AG04450 (cell line): Measurements from ENCODE around the gene SUOX. TPM values are rescaled to one million over a fixed set of nuclear protein-coding genes. Genes with fewer than 3 reads are reported as not detected.

Experiments used
- CTCF ChIA-PET: fragments of 300-600, 350-600 bp; formaldehyde crosslinking; extraction: SDS; loops from one replicate; lab custom pipeline; 2022; ENCODE audit warnings: antibody characterized with exemption, inconsistent platforms; lab: Charles Lee
- POLR2A ChIA-PET: fragments of 350-600 bp; formaldehyde crosslinking; extraction: SDS; loops from one replicate; lab custom pipeline; 2021; ENCODE audit warnings: antibody characterized with exemption, inconsistent platforms; lab: Yijun Ruan, JAX
- DNase-seq: peaks from one replicate; pipeline ENCODE4 v3.0.0-alpha.2; 2011; ENCODE audit warnings: low read depth, low spot score
- H3K27ac ChIP-seq: one replicate; pipeline ENCODE4 v1.5.1; 2012; ENCODE audit warnings: low read depth, low read length, control low read depth
- H3K27me3 ChIP-seq: one replicate; pipeline ENCODE4 v1.6.0; 2012; ENCODE audit warnings: low read length; ENCODE audit not compliant: control insufficient read depth, insufficient read depth
- H3K4me3 ChIP-seq: 2 replicates; pipeline ENCODE4 v1.5.1; 2011; ENCODE audit warnings: mild to moderate bottlenecking, low read depth, low read length, control low read depth
- H3K9me3 ChIP-seq: 2 replicates; pipeline ENCODE4 v1.5.1; 2012; ENCODE audit warnings: low read length; ENCODE audit not compliant: control insufficient read depth, insufficient read depth
- polyA plus RNA-seq: library from polyadenylated mRNA; depleted of rRNA; stranded (reverse); fragments of >200 nt; gene quantifications from 2 replicates; pipeline ENCODE4 v1.2.3, GENCODE V29; 2011
- TF ChIP-seq, protein P1 (sequence below): IDR thresholded peaks from 2 replicates; pipeline ENCODE4 v1.5.1; 2011; ENCODE audit warnings: low read depth, low read length, control low read depth, inconsistent platforms

SUOX gene
- polyA plus RNA-seq, 1 experiment: 21.0 TPM

DNA sequence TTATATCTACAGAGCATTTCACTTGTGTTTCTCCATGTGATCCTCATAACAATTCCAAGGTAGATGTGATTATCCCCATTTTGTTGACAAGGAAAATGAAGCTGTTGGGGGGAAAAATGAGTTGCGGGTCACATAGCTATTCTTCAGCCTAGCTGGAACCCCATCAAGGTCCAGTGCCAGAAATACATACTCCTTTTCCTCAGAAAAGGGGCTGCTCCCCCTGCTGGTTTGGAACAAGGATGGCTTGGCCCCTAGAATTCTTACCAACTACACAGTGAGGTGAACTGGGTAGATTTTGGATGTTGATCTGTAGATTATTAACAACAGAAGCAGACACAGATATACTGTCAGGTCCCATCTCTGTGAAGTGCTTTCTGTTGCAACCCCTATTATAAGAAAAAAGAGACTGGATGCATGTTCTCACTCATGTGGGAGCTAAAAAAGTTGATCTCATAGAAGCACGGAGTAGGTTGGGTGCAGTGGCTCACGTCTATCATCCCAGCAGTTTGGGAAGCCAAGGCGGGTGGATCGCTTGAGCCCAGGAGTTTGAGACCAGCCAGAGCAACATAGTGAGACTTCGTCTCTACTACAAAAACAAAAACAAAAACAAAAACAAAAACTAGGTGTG lies 32.7 kb downstream of the SUOX start:
- ChIA-PET CTCF (interaction anchor here (0.6 to 3.1 kb wide), 25 partner anchors 9 to 319 kb away, joined by 3 to 104 read pairs (median 5); partner anchors contain the start of genes IKZF4, PA2G4, RAB5B and SUOX), POLR2A (interaction anchor here (0.9 kb wide), 1 partner anchor 9 kb away, joined by 5 read pairs; the partner anchor contains the start of gene IKZF4)

DNA sequence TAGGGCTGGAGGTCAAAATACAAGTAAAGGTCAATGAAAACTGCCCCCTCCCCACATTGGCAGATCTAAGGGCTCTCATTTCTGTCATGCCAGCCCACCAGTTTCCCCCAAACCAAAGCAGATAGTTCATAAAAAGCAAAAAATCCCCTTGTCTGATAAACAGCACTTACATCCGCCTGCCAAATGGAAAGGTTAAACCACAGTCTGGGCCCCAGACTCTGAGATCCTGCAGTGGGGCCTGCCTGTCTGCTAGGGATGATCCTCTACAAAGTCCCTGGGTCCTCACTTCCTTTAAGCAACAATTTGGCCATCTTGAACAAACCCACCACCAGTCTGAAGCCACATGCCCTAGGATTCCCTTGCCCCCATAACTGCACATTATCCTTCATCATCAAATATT lies 34.9 kb downstream of the SUOX start:
- ChIA-PET CTCF (interaction anchor here (1.7 kb wide), 1 partner anchor 36 kb away, joined by 8 read pairs; no protein-coding TSS in a partner anchor), POLR2A (no interaction called here)
- Histone ChIP-seq H3K4me3 (no peak overlapping the region), H3K27ac (no peak overlapping the region), H3K27me3 (no peaks in the 10 kb centered on the region), H3K9me3 (no peaks in the 10 kb centered on the region)
- no peak for DNase-seq
- TF ChIP-seq, protein P1, sequence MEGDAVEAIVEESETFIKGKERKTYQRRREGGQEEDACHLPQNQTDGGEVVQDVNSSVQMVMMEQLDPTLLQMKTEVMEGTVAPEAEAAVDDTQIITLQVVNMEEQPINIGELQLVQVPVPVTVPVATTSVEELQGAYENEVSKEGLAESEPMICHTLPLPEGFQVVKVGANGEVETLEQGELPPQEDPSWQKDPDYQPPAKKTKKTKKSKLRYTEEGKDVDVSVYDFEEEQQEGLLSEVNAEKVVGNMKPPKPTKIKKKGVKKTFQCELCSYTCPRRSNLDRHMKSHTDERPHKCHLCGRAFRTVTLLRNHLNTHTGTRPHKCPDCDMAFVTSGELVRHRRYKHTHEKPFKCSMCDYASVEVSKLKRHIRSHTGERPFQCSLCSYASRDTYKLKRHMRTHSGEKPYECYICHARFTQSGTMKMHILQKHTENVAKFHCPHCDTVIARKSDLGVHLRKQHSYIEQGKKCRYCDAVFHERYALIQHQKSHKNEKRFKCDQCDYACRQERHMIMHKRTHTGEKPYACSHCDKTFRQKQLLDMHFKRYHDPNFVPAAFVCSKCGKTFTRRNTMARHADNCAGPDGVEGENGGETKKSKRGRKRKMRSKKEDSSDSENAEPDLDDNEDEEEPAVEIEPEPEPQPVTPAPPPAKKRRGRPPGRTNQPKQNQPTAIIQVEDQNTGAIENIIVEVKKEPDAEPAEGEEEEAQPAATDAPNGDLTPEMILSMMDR: no peak

More for the DNA sequence above, 32.7 kb downstream of the SUOX start:
- TF ChIP-seq, protein P1: peak; percentile 89
- no peak for DNase-seq
- Histone ChIP-seq H3K27ac (no peak overlapping the region), H3K27me3 (no peaks in the 10 kb centered on the region), H3K4me3 (no peak overlapping the region), H3K9me3 (no peaks in the 10 kb centered on the region)

DNA sequence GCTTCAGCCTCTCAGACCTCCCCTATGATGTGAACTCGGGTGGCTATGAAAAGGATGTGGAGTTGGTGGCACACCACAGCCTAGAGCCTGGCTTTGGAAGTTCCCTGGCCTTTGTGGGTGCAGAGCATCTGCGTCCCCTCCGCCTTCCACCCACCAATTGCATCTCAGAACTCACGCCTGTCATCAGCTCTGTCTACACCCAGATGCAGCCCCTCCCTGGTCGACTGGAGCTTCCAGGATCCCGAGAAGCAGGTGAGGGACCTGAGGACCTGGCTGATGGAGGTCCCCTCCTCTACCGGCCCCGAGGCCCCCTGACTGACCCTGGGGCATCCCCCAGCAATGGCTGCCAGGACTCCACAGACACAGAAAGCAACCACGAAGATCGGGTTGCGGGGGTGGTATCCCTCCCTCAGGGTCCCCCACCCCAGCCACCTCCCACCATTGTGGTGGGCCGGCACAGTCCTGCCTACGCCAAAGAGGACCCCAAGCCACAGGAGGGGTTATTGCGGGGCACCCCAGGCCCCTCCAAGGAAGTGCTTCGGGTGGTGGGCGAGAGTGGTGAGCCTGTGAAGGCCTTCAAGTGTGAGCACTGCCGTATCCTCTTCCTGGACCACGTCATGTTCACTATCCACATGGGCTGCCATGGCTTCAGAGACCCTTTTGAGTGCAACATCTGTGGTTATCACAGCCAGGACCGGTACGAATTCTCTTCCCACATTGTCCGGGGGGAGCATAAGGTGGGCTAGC lies 37.7 kb downstream of the SUOX start:
- ChIA-PET CTCF (interaction anchor here (0.6 kb wide), 1 partner anchor 41 kb away, joined by 3 read pairs; no protein-coding TSS in a partner anchor), POLR2A (no interaction called here)
- Histone ChIP-seq H3K27me3 (no peaks in the 10 kb centered on the region), H3K4me3 (no peak overlapping the region), H3K27ac (no peak overlapping the region), H3K9me3 (no peaks in the 10 kb centered on the region)
- TF ChIP-seq, protein P1: no peak
- no peak for DNase-seq

DNA sequence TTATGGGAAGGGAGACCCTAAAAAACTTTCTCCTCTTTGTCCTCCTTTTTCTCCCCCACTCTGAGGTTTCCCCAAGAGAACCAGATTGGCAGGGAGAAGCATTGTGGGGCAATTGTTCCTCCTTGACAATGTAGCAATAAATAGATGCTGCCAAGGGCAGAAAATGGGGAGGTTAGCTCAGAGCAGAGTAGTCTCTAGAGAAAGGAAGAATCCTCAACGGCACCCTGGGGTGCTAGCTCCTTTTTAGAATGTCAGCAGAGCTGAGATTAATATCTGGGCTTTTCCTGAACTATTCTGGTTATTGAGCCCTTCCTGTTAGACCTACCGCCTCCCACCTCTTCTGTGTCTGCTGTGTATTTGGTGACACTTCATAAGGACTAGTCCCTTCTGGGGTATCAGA lies 40.1 kb downstream of the SUOX start:
- H3K27me3 ChIP-seq: no peaks in the 10 kb centered on the region
- TF ChIP-seq, protein P1: no peak
- no peaks in the 10 kb centered on the region for H3K9me3 ChIP-seq
- DNase-seq: no peak
- H3K4me3 ChIP-seq: no peak overlapping the region
- POLR2A ChIA-PET: interaction anchor here (0.5 kb wide), 1 partner anchor 9 kb away, joined by 3 read pairs; no protein-coding TSS in a partner anchor
- CTCF ChIA-PET: interaction anchor here (1.0 to 5.0 kb wide), 3 partner anchors 8 to 299 kb away, joined by 4 to 28 read pairs (median 16); partner anchors contain the start of gene SUOX
- H3K27ac ChIP-seq: no peak overlapping the region
